ENCODE measurements around the gene DCTN3. TPM values are rescaled to one million over a fixed set of nuclear protein-coding genes. Genes with fewer than 3 reads are reported as not detected.
A peak's percentile ranks its signal among the peaks of the same experiment; 100 is the strongest.

The DCTN3 gene
- total and polyA plus RNA-seq, 2 of the 4 experiments (the other 2 are of a cell fraction) = 122 to 183 TPM

DNA sequence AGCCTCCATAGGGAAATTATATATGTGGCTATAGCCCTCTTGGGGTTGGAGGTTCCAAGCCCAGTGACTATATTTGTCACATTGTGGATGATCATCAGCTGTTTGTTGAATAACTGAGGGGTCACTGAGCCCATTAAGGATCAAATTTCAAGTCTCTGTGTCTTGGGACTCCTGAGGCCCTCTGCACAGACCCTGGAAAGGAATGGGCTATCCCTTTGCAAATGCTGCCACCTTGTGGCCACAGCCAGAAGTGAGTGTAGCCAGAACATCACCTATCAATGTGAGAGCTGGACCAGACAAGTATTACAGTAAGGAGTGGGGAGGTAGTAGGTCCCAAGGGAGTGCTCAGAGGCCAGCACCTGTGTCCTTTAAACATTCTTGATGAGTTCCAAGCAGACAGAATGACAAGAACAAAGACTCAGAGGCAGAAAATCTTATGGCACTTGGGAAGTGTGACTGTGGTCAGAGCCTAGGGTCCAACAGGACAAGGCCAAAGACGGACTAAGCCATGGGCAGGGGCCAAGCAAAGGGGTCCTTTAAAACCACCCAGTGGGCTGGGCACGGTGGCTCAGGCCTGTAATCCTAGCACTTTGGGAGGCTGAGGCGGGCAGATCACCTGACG lies 16.6 kb downstream of the DCTN3 start:
- H3K9me3 ChIP-seq (ENCODE audit: control insufficient read depth, insufficient read depth, low read length) = no peaks in the 10 kb centered on the region
- H2AK5ac ChIP-seq (ENCODE audit: low read depth, low read length) = no peak overlapping the region
- H2BK15ac ChIP-seq (ENCODE audit: low read depth, low read length) = no peak overlapping the region
- H3K79me1 ChIP-seq (ENCODE audit: low read depth in 1 of 2, low read length in 2 of 2) = no peaks in the 10 kb centered on the region
- H3K4me3 ChIP-seq (ENCODE audit: insufficient read depth, low read depth, low read length) = no peak overlapping the region
- H3K14ac ChIP-seq (replicated peaks; ENCODE audit: low read depth, low read length) = no peak overlapping the region
- no peak overlapping the region for H2BK120ac ChIP-seq (ENCODE audit: low read depth, low read length)
- H3K9ac ChIP-seq (ENCODE audit: low read depth, low read length) = no peak overlapping the region
- no peaks in the 10 kb centered on the region for H3K36me3 ChIP-seq (ENCODE audit: control insufficient read depth, insufficient read depth, low read length)
- H4K5ac ChIP-seq (ENCODE audit: low read depth, low read length) = no peak overlapping the region
- no peaks in the 10 kb centered on the region for H3K9me1 ChIP-seq (ENCODE audit: insufficient read depth, low read length)
- H3K18ac ChIP-seq (ENCODE audit: low read depth, low read length) = no peak overlapping the region
- H2AFZ ChIP-seq (replicated peaks; ENCODE audit: low read length, poor library complexity) = peak overlapping the region; percentile 56
- no peak overlapping the region for H3K4me2 ChIP-seq (ENCODE audit: low read depth, low read length)
- no peak overlapping the region for H4K8ac ChIP-seq (ENCODE audit: low read depth in 2 of 2, low read length in 2 of 2)
- H3K27me3 ChIP-seq (ENCODE audit: control insufficient read depth, insufficient read depth, low read length) = peaks cover 55% of the 10 kb centered on the region
- H4K91ac ChIP-seq (ENCODE audit: insufficient read depth, low read depth, low read length) = no peak overlapping the region
- H2BK20ac ChIP-seq (ENCODE audit: low read depth, low read length) = no peak overlapping the region
- intact Hi-C loops (cut with micrococcal nuclease) (loop anchor here (1.0 kb wide), 3 partner anchors 55 to 271 kb away; no protein-coding TSS in a partner anchor), in situ Hi-C loops (cut with MboI; ENCODE audit: low sequenced_read_pairs) (loop anchor here (5.0 to 10.0 kb wide), 2 partner anchors 169 to 196 kb away; no protein-coding TSS in a partner anchor), dilution Hi-C loops (cut with HindIII; ENCODE audit: low sequenced_read_pairs, unreplicated experiment) (no loop called here)
- H3K4ac ChIP-seq (ENCODE audit: low read depth, low read length) = no peak overlapping the region
- H2BK5ac ChIP-seq (ENCODE audit: low read depth, low read length, poor library complexity, severe bottlenecking) = no peak overlapping the region
- H3K23ac ChIP-seq (ENCODE audit: low read depth, low read length) = no peak overlapping the region
- peak overlapping the region; percentile 57 for H2AK9ac ChIP-seq (replicated peaks; ENCODE audit: low read depth, low read length, poor library complexity)
- H3K4me1 ChIP-seq (ENCODE audit: control insufficient read depth, insufficient read depth, low read length) = no peaks in the 10 kb centered on the region
- no peak overlapping the region for H3K27ac ChIP-seq (ENCODE audit: insufficient read depth, low read length)
- WGBS, 2 experiments (ENCODE audit: extremely low coverage in 2 of 2, insufficient read length in 1 of 2) = no CpG with 5 or more reads among the region's 4 CpGs
- ATAC-seq (ENCODE audit: low read depth) (peak; percentile 97), DNase-seq (peak; percentile 63)
- peaks cover 5% of the 10 kb centered on the region; the same call in 1 of the 2 replicates for H4K20me1 ChIP-seq (ENCODE audit: insufficient read depth, low read length)
- ChIA-PET CTCF (interaction anchor here (0.5 to 1.5 kb wide), 7 partner anchors 8 to 60 kb away, joined by 3 to 8 read pairs (median 4); no protein-coding TSS in a partner anchor), POLR2A (ENCODE audit: unreplicated experiment) (no interaction called here)
- peak; percentile 94 for TF ChIP-seq RAD21 (IDR thresholded peaks at IDR 0.05; ENCODE audit: low read length)
- TF ChIP-seq, protein P1, sequence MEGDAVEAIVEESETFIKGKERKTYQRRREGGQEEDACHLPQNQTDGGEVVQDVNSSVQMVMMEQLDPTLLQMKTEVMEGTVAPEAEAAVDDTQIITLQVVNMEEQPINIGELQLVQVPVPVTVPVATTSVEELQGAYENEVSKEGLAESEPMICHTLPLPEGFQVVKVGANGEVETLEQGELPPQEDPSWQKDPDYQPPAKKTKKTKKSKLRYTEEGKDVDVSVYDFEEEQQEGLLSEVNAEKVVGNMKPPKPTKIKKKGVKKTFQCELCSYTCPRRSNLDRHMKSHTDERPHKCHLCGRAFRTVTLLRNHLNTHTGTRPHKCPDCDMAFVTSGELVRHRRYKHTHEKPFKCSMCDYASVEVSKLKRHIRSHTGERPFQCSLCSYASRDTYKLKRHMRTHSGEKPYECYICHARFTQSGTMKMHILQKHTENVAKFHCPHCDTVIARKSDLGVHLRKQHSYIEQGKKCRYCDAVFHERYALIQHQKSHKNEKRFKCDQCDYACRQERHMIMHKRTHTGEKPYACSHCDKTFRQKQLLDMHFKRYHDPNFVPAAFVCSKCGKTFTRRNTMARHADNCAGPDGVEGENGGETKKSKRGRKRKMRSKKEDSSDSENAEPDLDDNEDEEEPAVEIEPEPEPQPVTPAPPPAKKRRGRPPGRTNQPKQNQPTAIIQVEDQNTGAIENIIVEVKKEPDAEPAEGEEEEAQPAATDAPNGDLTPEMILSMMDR (conservative IDR thresholded peaks at IDR 0.05; ENCODE audit: low read depth, low read length) = peak; percentile 90
- no peak for TF ChIP-seq MAFK (IDR thresholded peaks at IDR 0.05; ENCODE audit: low read depth, low read length)
- TF ChIP-seq POLR2A (IDR thresholded peaks at IDR 0.05; ENCODE audit: low read depth, low read length) = no peak
- TF ChIP-seq CHD1 (IDR thresholded peaks at IDR 0.05; ENCODE audit: low read depth, low read length) = no peak
- TF ChIP-seq FOS (IDR thresholded peaks at IDR 0.05; ENCODE audit: low read depth, low read length) = no peak
- TF ChIP-seq, protein P2, sequence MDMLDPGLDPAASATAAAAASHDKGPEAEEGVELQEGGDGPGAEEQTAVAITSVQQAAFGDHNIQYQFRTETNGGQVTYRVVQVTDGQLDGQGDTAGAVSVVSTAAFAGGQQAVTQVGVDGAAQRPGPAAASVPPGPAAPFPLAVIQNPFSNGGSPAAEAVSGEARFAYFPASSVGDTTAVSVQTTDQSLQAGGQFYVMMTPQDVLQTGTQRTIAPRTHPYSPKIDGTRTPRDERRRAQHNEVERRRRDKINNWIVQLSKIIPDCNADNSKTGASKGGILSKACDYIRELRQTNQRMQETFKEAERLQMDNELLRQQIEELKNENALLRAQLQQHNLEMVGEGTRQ (IDR thresholded peaks at IDR 0.05; ENCODE audit: low read depth, low read length) = no peak
- TF ChIP-seq CEBPB (IDR thresholded peaks at IDR 0.05; ENCODE audit: low read depth, low read length) = no peak
- TF ChIP-seq MAZ (IDR thresholded peaks at IDR 0.05; ENCODE audit: borderline replicate concordance, low read depth, low read length) = no peak
- no peak for TF ChIP-seq NFE2L2 (IDR thresholded peaks at IDR 0.05; ENCODE audit: low read depth, low read length)
- no peak for TF ChIP-seq MXI1 (IDR thresholded peaks at IDR 0.05; ENCODE audit: borderline replicate concordance, low read depth, low read length)
- TF ChIP-seq, protein P3, sequence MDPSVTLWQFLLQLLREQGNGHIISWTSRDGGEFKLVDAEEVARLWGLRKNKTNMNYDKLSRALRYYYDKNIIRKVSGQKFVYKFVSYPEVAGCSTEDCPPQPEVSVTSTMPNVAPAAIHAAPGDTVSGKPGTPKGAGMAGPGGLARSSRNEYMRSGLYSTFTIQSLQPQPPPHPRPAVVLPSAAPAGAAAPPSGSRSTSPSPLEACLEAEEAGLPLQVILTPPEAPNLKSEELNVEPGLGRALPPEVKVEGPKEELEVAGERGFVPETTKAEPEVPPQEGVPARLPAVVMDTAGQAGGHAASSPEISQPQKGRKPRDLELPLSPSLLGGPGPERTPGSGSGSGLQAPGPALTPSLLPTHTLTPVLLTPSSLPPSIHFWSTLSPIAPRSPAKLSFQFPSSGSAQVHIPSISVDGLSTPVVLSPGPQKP (IDR thresholded peaks at IDR 0.05; ENCODE audit: borderline replicate concordance, low read depth, low read length) = no peak
- no peak for TF ChIP-seq BHLHE40 (IDR thresholded peaks at IDR 0.05; ENCODE audit: low read depth, low read length)
- no peak for TF ChIP-seq RFX5 (IDR thresholded peaks at IDR 0.05; ENCODE audit: low read depth, low read length)
- TF ChIP-seq SMC3 (IDR thresholded peaks at IDR 0.05; ENCODE audit: low read depth, low read length) = peak; percentile 81
- no peak for TF ChIP-seq RCOR1 (IDR thresholded peaks at IDR 0.05; ENCODE audit: insufficient replicate concordance, low read length)
- no peak overlapping the region for H3K56ac ChIP-seq (ENCODE audit: extremely low read depth, insufficient read depth, low read length)
- BruUV-seq (replicated peaks) = no TSS peak

Measured in IMR-90 (cell line).